Keratinocyte (primary cell): ENCODE data around the gene INPP5B. TPM values are rescaled to one million over a fixed set of nuclear protein-coding genes. Genes with fewer than 3 reads are reported as not detected.

Experiments used
- DNase-seq: peaks from one replicate; pipeline ENCODE4 v3.0.0-alpha.2; 2011; ENCODE audit warnings: low read depth, missing footprints, low spot score
- FAIRE-seq: peaks from 2 replicates; lab custom pipeline; 2011; peaks lifted over from hg19 to GRCh38; lab: Jason Lieb, UNC
- H2AFZ ChIP-seq: 2 replicates; pipeline ENCODE4 v1.6.0; 2012; ENCODE audit warnings: low read length, control low read depth, inconsistent platforms; ENCODE audit not compliant: control insufficient read depth
- H3K27ac ChIP-seq: 2 replicates; pipeline ENCODE4 v1.5.1; 2011; ENCODE audit warnings: low read length; ENCODE audit not compliant: control insufficient read depth, insufficient read depth
- H3K27me3 ChIP-seq: 3 replicates; pipeline ENCODE4 v1.6.0; 2011; ENCODE audit warnings: low read length; ENCODE audit not compliant: control insufficient read depth, insufficient read depth; ENCODE audit errors: extremely low read depth
- H3K36me3 ChIP-seq, 2 experiments: 2 replicates in 1 of 2; 3 replicates in 1 of 2; pipeline ENCODE4 v1.5.1; 2011; ENCODE audit warnings: low read length in 2 of 2, mild to moderate bottlenecking in 1 of 2; ENCODE audit not compliant: control insufficient read depth in 2 of 2, insufficient read depth in 2 of 2; ENCODE audit errors: extremely low read depth in 1 of 2
- H3K4me1 ChIP-seq: 3 replicates; pipeline ENCODE4 v1.5.1; 2011; ENCODE audit warnings: low read length; ENCODE audit not compliant: control insufficient read depth, insufficient read depth; ENCODE audit errors: extremely low read depth
- H3K4me2 ChIP-seq: 3 replicates; pipeline ENCODE4 v1.6.0; 2011; ENCODE audit warnings: low read depth, low read length; ENCODE audit not compliant: control insufficient read depth, insufficient read depth; ENCODE audit errors: extremely low read depth
- H3K4me3 ChIP-seq, 3 experiments: fragments of 200-600 bp in 1 of 3; sonication (generic) in 1 of 3; 2 replicates in 2 of 3; 3 replicates in 1 of 3; pipeline ENCODE4 v1.5.1; 2011 to 2016; ENCODE audit warnings: low read length in 3 of 3, mild to moderate bottlenecking in 3 of 3, control low read depth in 2 of 3, inconsistent platforms in 1 of 3, low read depth in 1 of 3, mixed read lengths in 1 of 3, mixed run types in 1 of 3, moderate library complexity in 1 of 3; ENCODE audit not compliant: control insufficient read depth in 2 of 3, insufficient read depth in 2 of 3; ENCODE audit errors: extremely low read depth in 1 of 3
- H3K79me2 ChIP-seq: 2 replicates; pipeline ENCODE4 v1.6.0; 2012; ENCODE audit warnings: low read length; ENCODE audit not compliant: control insufficient read depth, insufficient read depth
- H3K9ac ChIP-seq: 3 replicates; pipeline ENCODE4 v1.6.0; 2011; ENCODE audit warnings: low read length; ENCODE audit not compliant: control insufficient read depth, insufficient read depth; ENCODE audit errors: extremely low read depth
- H3K9me1 ChIP-seq: 3 replicates; pipeline ENCODE4 v1.6.0; 2011; ENCODE audit warnings: low read length; ENCODE audit not compliant: control insufficient read depth, insufficient read depth; ENCODE audit errors: extremely low read depth
- H3K9me3 ChIP-seq: 2 replicates; pipeline ENCODE4 v1.5.1; 2012; ENCODE audit warnings: low read depth, low read length; ENCODE audit not compliant: control insufficient read depth
- H4K20me1 ChIP-seq: 3 replicates; pipeline ENCODE4 v1.6.0; 2011; ENCODE audit warnings: low read length; ENCODE audit not compliant: control insufficient read depth, insufficient read depth; ENCODE audit errors: extremely low read depth
- CTCF ChIP-seq, 3 experiments: IDR thresholded peaks in 1 of 3; conservative IDR thresholded peaks in 1 of 3; optimal IDR thresholded peaks in 1 of 3; 2 replicates in 2 of 3; 3 replicates in 1 of 3; pipeline versions ENCODE3 to v1.5.1; 2011; ENCODE audit warnings: low read length in 3 of 3, mild to moderate bottlenecking in 3 of 3, moderate library complexity in 2 of 3, control low read depth in 1 of 3, inconsistent platforms in 1 of 3; ENCODE audit not compliant: insufficient read depth in 2 of 3; ENCODE audit errors: extremely low read depth in 1 of 3
- EZH2 ChIP-seq: IDR thresholded peaks from one replicate; pipeline ENCODE4 v1.6.1; 2012; ENCODE audit warnings: inconsistent platforms, mild to moderate bottlenecking, low read length, moderate library complexity
- dilution Hi-C: fragments of 300-500 bp; cut with MboI; formaldehyde crosslinking; loops from one replicate; pipeline ENCODE4 v1.7.0; 2020; ENCODE audit warnings: low sequenced_read_pairs; ENCODE audit not compliant: extremely low pct_ligation_motif_present
- polyA plus RNA-seq, 5 experiments: library from polyadenylated mRNA; depleted of rRNA in 3 of 5; stranded (reverse) in 3 of 5; stranded (forward) in 1 of 5; unstranded in 1 of 5; fragments of >200 nt; gene quantifications; 1 replicate in 1 of 5; 2 replicates in 3 of 5; 3 replicates in 1 of 5; pipeline versions ENCODE4 v1.2.1 to v1.2.3, GENCODE V29; 2011 to 2012; ENCODE audit warnings: missing spikeins in 2 of 5, low read depth in 1 of 5, low replicate concordance in 1 of 5

The INPP5B gene
- polyA plus RNA-seq, 1 donor (not counting 4 experiments of a cell fraction or from before 2014, with no cell fraction given): 6.4 TPM

GRCh38 chr1:37844536-37844935 lies 102.3 kb downstream of the INPP5B start:
- H3K27ac ChIP-seq: no peak overlapping the region
- H3K9me1 ChIP-seq: no peaks in the 10 kb centered on the region
- H2AFZ ChIP-seq: no peak overlapping the region
- H3K4me2 ChIP-seq: no peak overlapping the region
- peaks cover 13 to 24% of the 10 kb centered on the region in 2 experiments for H3K36me3 ChIP-seq
- no peak for TF ChIP-seq EZH2
- no peak for TF ChIP-seq CTCF (optimal IDR thresholded peaks at IDR 0.05 in 1 of 3, IDR thresholded peaks at IDR 0.05 in 1 of 3, conservative IDR thresholded peaks at IDR 0.05 in 1 of 3; ENCODE audit: extremely low read depth in 1 of 3, insufficient read depth in 2 of 3, low read length in 3 of 3)
- H3K9ac ChIP-seq: no peak overlapping the region
- DNase-seq (no peak), FAIRE-seq (no peak)
- no peaks in the 10 kb centered on the region for H3K27me3 ChIP-seq
- H3K79me2 ChIP-seq: peaks cover 60% of the 10 kb centered on the region
- H3K4me1 ChIP-seq: no peaks in the 10 kb centered on the region
- dilution Hi-C loops: no loop called here
- no peak overlapping the region for H3K4me3 ChIP-seq
- peaks cover 4% of the 10 kb centered on the region for H4K20me1 ChIP-seq
- no peaks in the 10 kb centered on the region for H3K9me3 ChIP-seq

- dilution Hi-C loops: no loop called here
- Histone ChIP-seq H3K9me1 (no peaks in the 10 kb centered on the region), H3K4me1 (no peaks in the 10 kb centered on the region), H3K9ac (no peak overlapping the region), H3K36me3 (peaks cover 20 to 29% of the 10 kb centered on the region in 2 experiments), H3K27me3 (no peaks in the 10 kb centered on the region), H3K79me2 (peaks cover 32% of the 10 kb centered on the region), H3K27ac (no peak overlapping the region), H3K4me2 (no peak overlapping the region), H4K20me1 (peaks cover 4% of the 10 kb centered on the region), H3K9me3 (no peaks in the 10 kb centered on the region), H2AFZ (no peak overlapping the region), H3K4me3 (no peak overlapping the region)
- TF ChIP-seq EZH2: no peak
- no peak for TF ChIP-seq CTCF (optimal IDR thresholded peaks at IDR 0.05 in 1 of 3, IDR thresholded peaks at IDR 0.05 in 1 of 3, conservative IDR thresholded peaks at IDR 0.05 in 1 of 3; ENCODE audit: extremely low read depth in 1 of 3, insufficient read depth in 2 of 3, low read length in 3 of 3)
- FAIRE-seq (no peak), DNase-seq (no peak)
Measured at GRCh38 chr1:37841652-37842051, 105.2 kb downstream of the INPP5B start.
